ENCODE results near the gene KIT. TPM values are rescaled to one million over a fixed set of nuclear protein-coding genes. Genes with fewer than 3 reads are reported as not detected.

Gene KIT
- total RNA-seq, 1 donor from 2014 or later, result 28.5 TPM

GRCh38 chr4:54779476-54780148 is 121.9 kb downstream of the KIT start:
- Histone ChIP-seq H3K9me3 (no peaks in the 10 kb centered on the region), H3K4me1 (peaks cover 19% of the 10 kb centered on the region), H3K4me3 (no peak overlapping the region), H3K27me3 (ENCODE audit: low read depth) (no peaks in the 10 kb centered on the region), H3K27ac (no peak overlapping the region), H3K36me3 (no peaks in the 10 kb centered on the region)
- intact Hi-C loops (cut with DNase I), result no loop called here
- ATAC-seq (no peak), DNase-seq (no peak)
- TF ChIP-seq CTCF (IDR thresholded peaks at IDR 0.05), result no peak

- Histone ChIP-seq H3K4me1 (peaks cover 24% of the 10 kb centered on the region), H3K9me3 (no peaks in the 10 kb centered on the region), H3K27ac (no peak overlapping the region), H3K4me3 (no peak overlapping the region), H3K36me3 (no peaks in the 10 kb centered on the region), H3K27me3 (ENCODE audit: low read depth) (no peaks in the 10 kb centered on the region)
- TF ChIP-seq CTCF (IDR thresholded peaks at IDR 0.05), result no peak
- DNase-seq (no peak), ATAC-seq (no peak)
- intact Hi-C loops (cut with DNase I), result no loop called here
These were observed 122.4 kb downstream of the KIT start for GRCh38 chr4:54780149-54780495.

GRCh38 chr4:54781756-54782155 is 124.0 kb downstream of the KIT start:
- no peaks in the 10 kb centered on the region for H3K36me3 ChIP-seq
- H3K4me1 ChIP-seq, result peaks cover 26% of the 10 kb centered on the region
- DNase-seq, result no peak
- no peaks in the 10 kb centered on the region for H3K9me3 ChIP-seq
- peak in 1 of 2 donors; percentile 17 for ATAC-seq
- H3K27me3 ChIP-seq (ENCODE audit: low read depth), result no peaks in the 10 kb centered on the region
- intact Hi-C loops (cut with DNase I), result no loop called here
- no peak for TF ChIP-seq CTCF (IDR thresholded peaks at IDR 0.05)
- H3K27ac ChIP-seq, result no peak overlapping the region
- H3K4me3 ChIP-seq, result no peak overlapping the region

- Histone ChIP-seq H3K36me3 (no peaks in the 10 kb centered on the region), H3K9me3 (no peaks in the 10 kb centered on the region), H3K4me1 (peaks cover 26% of the 10 kb centered on the region), H3K27me3 (ENCODE audit: low read depth) (no peaks in the 10 kb centered on the region), H3K4me3 (no peak overlapping the region), H3K27ac (peak overlapping the region; percentile 42)
- no peak for TF ChIP-seq CTCF (IDR thresholded peaks at IDR 0.05)
- ATAC-seq (peak; percentile 22 to 62), DNase-seq (no peak)
- intact Hi-C loops (cut with DNase I), result no loop called here
These were observed 125.8 kb downstream of the KIT start for GRCh38 chr4:54783402-54784110.

- no peak for TF ChIP-seq CTCF (IDR thresholded peaks at IDR 0.05)
- Histone ChIP-seq H3K27me3 (ENCODE audit: low read depth) (no peaks in the 10 kb centered on the region), H3K36me3 (no peaks in the 10 kb centered on the region), H3K9me3 (no peaks in the 10 kb centered on the region), H3K27ac (peak overlapping the region; percentile 42), H3K4me1 (peaks cover 26% of the 10 kb centered on the region), H3K4me3 (no peak overlapping the region)
- intact Hi-C loops (cut with DNase I), result no loop called here
- peak; percentile 67 for DNase-seq
- peak; percentile 74 to 87 for ATAC-seq
These were observed 126.5 kb downstream of the KIT start for GRCh38 chr4:54784161-54784671.
